WTC11 (cell line): Measurements from ENCODE around the gene CRB2. TPM values are rescaled to one million over a fixed set of nuclear protein-coding genes. Genes with fewer than 3 reads are reported as not detected.

ENCODE experiments used
- ATAC-seq: fragments of 200-7000 bp; cut with Tn5 transposase; 2 replicates; pipeline ENCODE4 v1.10.0; 2021; ENCODE audit warnings: mild to moderate bottlenecking, moderate library complexity
- CTCF ChIA-PET: fragments of 300-600 bp; sonication (Branson Sonifier 250); formaldehyde crosslinking; loops from one replicate; lab custom pipeline; 2021; ENCODE audit warnings: antibody characterized with exemption; lab: Charles Lee
- POLR2A ChIA-PET: fragments of 350-600 bp; sonication (Branson Sonifier 250); formaldehyde crosslinking; loops from one replicate; lab custom pipeline; 2021; ENCODE audit warnings: antibody characterized with exemption; lab: Charles Lee
- DNase-seq: peaks from one replicate; pipeline ENCODE4 v3.0.0; 2021; ENCODE audit warnings: low spot score
- H3K27ac Mint-ChIP-seq: 2 replicates; pipeline ENCODE4 v1.8.0; 2021; ENCODE audit warnings: mixed read lengths
- H3K27me3 Mint-ChIP-seq: 2 replicates; pipeline ENCODE4 v1.8.0; 2021; ENCODE audit warnings: low read depth, mild to moderate bottlenecking, moderate library complexity, mixed read lengths
- H3K36me3 Mint-ChIP-seq: 2 replicates; pipeline ENCODE4 v1.8.0; 2021; ENCODE audit warnings: mixed read lengths
- H3K4me1 Mint-ChIP-seq: 2 replicates; pipeline ENCODE4 v1.8.0; 2022; ENCODE audit warnings: mixed read lengths
- H3K4me3 Mint-ChIP-seq: 2 replicates; pipeline ENCODE4 v1.8.0; 2021; ENCODE audit warnings: mild to moderate bottlenecking, moderate library complexity, mixed read lengths
- H3K9me3 Mint-ChIP-seq: 2 replicates; pipeline ENCODE4 v1.8.0; 2021; ENCODE audit warnings: mixed read lengths
- CDX4 ChIP-seq: fragments of 250-450 bp; sonication (Bioruptor Pico); IDR thresholded peaks from 2 replicates; pipeline ENCODE4 v1.9.0; 2021; ENCODE audit warnings: moderate library complexity, mild to moderate bottlenecking, inconsistent platforms, borderline replicate concordance
- CTCF ChIP-seq: fragments of 200-600 bp; IDR thresholded peaks from 2 replicates; pipeline ENCODE4 v1.8.0; 2022; ENCODE audit warnings: antibody characterized with exemption
- FOXP1 ChIP-seq: sonication (generic); formaldehyde crosslinking; IDR thresholded peaks from 2 replicates; pipeline ENCODE4 v1.8.0; 2022; ENCODE audit warnings: missing genetic modification reagents, mild to moderate bottlenecking, moderate library complexity, borderline replicate concordance
- KAT7 ChIP-seq: sonication (generic); formaldehyde crosslinking; IDR thresholded peaks from 2 replicates; pipeline ENCODE4 v1.8.1; 2023; ENCODE audit warnings: missing genetic modification reagents, mild to moderate bottlenecking, borderline replicate concordance
- MXD4 ChIP-seq: fragments of 250-450 bp; sonication (Bioruptor Pico); IDR thresholded peaks from 2 replicates; pipeline ENCODE4 v1.8.0; 2021; ENCODE audit warnings: mild to moderate bottlenecking, moderate library complexity, borderline replicate concordance
- SMAD4 ChIP-seq: sonication (generic); formaldehyde crosslinking; IDR thresholded peaks from 2 replicates; pipeline ENCODE4 v1.8.0; 2022; ENCODE audit warnings: mild to moderate bottlenecking, missing genetic modification reagents
- TEAD4 ChIP-seq: sonication (generic); formaldehyde crosslinking; IDR thresholded peaks from 2 replicates; pipeline ENCODE4 v1.8.0; 2022; ENCODE audit warnings: mild to moderate bottlenecking, missing genetic modification reagents
- USF1 ChIP-seq: sonication (generic); formaldehyde crosslinking; IDR thresholded peaks from 2 replicates; pipeline ENCODE4 v1.8.0; 2022; ENCODE audit warnings: mild to moderate bottlenecking, missing genetic modification reagents
- ZNF138 ChIP-seq: sonication (generic); formaldehyde crosslinking; conservative IDR thresholded peaks from 2 replicates; pipeline ENCODE4 v1.8.1; 2022; ENCODE audit warnings: mild to moderate bottlenecking, moderate library complexity, missing genetic modification reagents
- ZNF232 ChIP-seq: sonication (generic); formaldehyde crosslinking; IDR thresholded peaks from 2 replicates; pipeline ENCODE4 v1.8.0; 2022; ENCODE audit warnings: mild to moderate bottlenecking, missing genetic modification reagents
- ZNF396 ChIP-seq: fragments of 250-450 bp; sonication (Bioruptor Pico); IDR thresholded peaks from 2 replicates; pipeline ENCODE4 v1.8.0; 2021; ENCODE audit warnings: mild to moderate bottlenecking, moderate library complexity, borderline replicate concordance
- ZNF532 ChIP-seq: fragments of 250-450 bp; sonication (Bioruptor Pico); IDR thresholded peaks from 2 replicates; pipeline ENCODE4 v1.9.0; 2021; ENCODE audit warnings: mild to moderate bottlenecking, borderline replicate concordance
- ZNF671 ChIP-seq: fragments of 250-450 bp; sonication (Bioruptor Pico); IDR thresholded peaks from 2 replicates; pipeline ENCODE4 v1.8.0; 2021; ENCODE audit warnings: mild to moderate bottlenecking
- total RNA-seq: library from RNA; stranded (reverse); gene quantifications from 3 replicates; pipeline ENCODE4 v1.2.3, GENCODE V29; 2021
- TF ChIP-seq, protein P1 (sequence below): sonication (generic); formaldehyde crosslinking; IDR thresholded peaks from 2 replicates; pipeline ENCODE4 v1.8.1; 2022; ENCODE audit warnings: missing genetic modification reagents, borderline replicate concordance
- TF ChIP-seq, protein P2 (sequence below): sonication (generic); formaldehyde crosslinking; IDR thresholded peaks from 2 replicates; pipeline ENCODE4 v1.8.1; 2023; ENCODE audit warnings: mild to moderate bottlenecking, missing genetic modification reagents
- TF ChIP-seq, protein P3 (sequence below): sonication (generic); formaldehyde crosslinking; IDR thresholded peaks from 2 replicates; pipeline ENCODE4 v1.8.1; 2022; ENCODE audit warnings: low read depth, missing genetic modification reagents, borderline replicate concordance

CRB2 gene
- total RNA-seq, 1 experiment from 2014 or later, result 3.5 TPM

DNA sequence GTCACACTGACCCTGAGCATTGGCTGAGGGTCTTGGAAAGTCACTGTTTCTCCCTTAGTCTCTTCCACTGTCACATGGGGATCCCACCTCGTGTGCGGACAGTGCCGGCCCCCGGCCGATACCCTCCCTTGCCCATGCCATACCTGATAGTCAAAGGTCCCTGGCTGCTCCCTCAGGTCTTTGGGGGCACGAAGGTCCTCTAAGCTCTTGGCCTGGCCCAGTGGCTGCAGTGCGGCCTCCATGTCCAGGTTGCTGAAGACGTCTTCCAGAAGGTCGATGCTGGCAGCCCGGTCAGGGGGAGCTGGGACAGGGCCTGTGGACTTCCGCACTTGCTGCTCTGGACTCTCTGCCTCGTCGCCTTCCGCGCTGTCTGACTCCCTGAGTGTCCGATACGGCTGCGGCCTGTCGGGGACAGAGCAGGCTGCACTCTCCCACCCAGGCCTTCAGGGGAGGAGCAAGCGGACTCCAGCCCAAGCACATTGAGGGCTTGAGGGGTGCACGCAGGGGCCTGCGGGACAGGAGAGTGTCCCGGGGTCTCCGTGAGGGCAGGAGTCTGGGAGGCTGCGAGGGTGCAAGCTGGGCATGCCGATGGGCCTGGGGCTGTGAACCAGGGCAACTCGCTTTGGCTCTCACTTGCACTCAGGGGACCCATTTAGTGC lies 27.6 kb downstream of the CRB2 start:
- H3K9me3 Mint-ChIP-seq, result no peaks in the 10 kb centered on the region
- no peak overlapping the region for H3K4me3 Mint-ChIP-seq
- TF ChIP-seq FOXP1 (CRISPR knock-in tag) (no peak), ZNF138 (no peak), MXD4 (CRISPR knock-in tag) (no peak), ZNF396 (no peak), TEAD4 (no peak)
- TF ChIP-seq, protein P1, sequence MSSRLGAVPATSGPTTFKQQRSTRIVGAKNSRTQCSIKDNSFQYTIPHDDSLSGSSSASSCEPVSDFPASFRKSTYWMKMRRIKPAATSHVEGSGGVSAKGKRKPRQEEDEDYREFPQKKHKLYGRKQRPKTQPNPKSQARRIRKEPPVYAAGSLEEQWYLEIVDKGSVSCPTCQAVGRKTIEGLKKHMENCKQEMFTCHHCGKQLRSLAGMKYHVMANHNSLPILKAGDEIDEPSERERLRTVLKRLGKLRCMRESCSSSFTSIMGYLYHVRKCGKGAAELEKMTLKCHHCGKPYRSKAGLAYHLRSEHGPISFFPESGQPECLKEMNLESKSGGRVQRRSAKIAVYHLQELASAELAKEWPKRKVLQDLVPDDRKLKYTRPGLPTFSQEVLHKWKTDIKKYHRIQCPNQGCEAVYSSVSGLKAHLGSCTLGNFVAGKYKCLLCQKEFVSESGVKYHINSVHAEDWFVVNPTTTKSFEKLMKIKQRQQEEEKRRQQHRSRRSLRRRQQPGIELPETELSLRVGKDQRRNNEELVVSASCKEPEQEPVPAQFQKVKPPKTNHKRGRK (CRISPR knock-in tag), result no peak
- no peaks in the 10 kb centered on the region for H3K4me1 Mint-ChIP-seq
- H3K27ac Mint-ChIP-seq, result no peak overlapping the region
- no peaks in the 10 kb centered on the region for H3K36me3 Mint-ChIP-seq
- DNase-seq (no peak), ATAC-seq (no peak)
- POLR2A ChIA-PET, result no interaction called here
- CTCF ChIA-PET, result interaction anchor here (2.7 to 5.3 kb wide), 2 partner anchors 28 to 34 kb away, joined by 14 to 80 read pairs; partner anchors contain the start of gene CRB2
- no peaks in the 10 kb centered on the region for H3K27me3 Mint-ChIP-seq

- Mint-ChIP-seq H3K4me3 (no peak overlapping the region), H3K27ac (no peak overlapping the region), H3K36me3 (no peaks in the 10 kb centered on the region)
- no peak for ATAC-seq
- TF ChIP-seq ZNF232, result no peak
- TF ChIP-seq, all 79 proteins: peak for 0
- no peak for DNase-seq
- POLR2A ChIA-PET, result no interaction called here
- peaks cover 2% of the 10 kb centered on the region for H3K9me3 Mint-ChIP-seq
- H3K4me1 Mint-ChIP-seq, result no peaks in the 10 kb centered on the region
- H3K27me3 Mint-ChIP-seq, result no peaks in the 10 kb centered on the region
- CTCF ChIA-PET, result interaction anchor here (0.6 to 5.3 kb wide), 5 partner anchors 10 to 667 kb away, joined by 3 to 80 read pairs (median 6); partner anchors contain the start of gene CRB2
These were observed 31.7 kb downstream of the CRB2 start for GRCh38 chr9:123387686-123388085.

DNA sequence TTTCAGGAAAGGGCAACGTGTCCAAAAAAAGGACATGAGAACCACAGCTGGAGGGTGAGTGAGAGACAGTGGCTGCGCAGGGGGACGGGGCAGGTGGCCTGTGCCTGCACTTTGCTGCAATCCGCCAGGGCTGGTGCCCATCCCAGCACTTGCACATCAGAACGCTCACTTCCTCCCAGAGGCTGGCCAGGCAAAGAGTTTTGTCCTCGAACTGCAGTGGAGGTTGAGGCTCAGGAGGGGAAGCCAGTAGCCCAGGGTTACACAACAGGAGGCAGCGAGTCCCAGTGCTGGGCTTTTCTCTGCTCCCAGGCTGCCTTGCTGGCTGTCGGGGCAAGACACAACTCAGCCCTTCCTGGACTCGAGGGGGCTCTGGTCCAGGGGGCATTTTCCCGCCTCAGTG lies 33.1 kb downstream of the CRB2 start:
- DNase-seq, result no peak
- Mint-ChIP-seq H3K27ac (no peak overlapping the region), H3K27me3 (no peaks in the 10 kb centered on the region; the same call in 1 of the 2 replicates), H3K4me3 (no peak overlapping the region), H3K9me3 (peaks cover 7% of the 10 kb centered on the region), H3K4me1 (no peaks in the 10 kb centered on the region), H3K36me3 (no peaks in the 10 kb centered on the region)
- ChIA-PET CTCF (interaction anchor here (1.2 kb wide), 2 partner anchors 10 to 39 kb away, joined by 3 to 10 read pairs; no protein-coding TSS in a partner anchor), POLR2A (no interaction called here)
- no peak for ATAC-seq
- no peak for TF ChIP-seq ZNF671 (CRISPR knock-in tag)
- TF ChIP-seq CTCF, result no peak
- TF ChIP-seq ZNF396, result no peak
- TF ChIP-seq, protein P2, sequence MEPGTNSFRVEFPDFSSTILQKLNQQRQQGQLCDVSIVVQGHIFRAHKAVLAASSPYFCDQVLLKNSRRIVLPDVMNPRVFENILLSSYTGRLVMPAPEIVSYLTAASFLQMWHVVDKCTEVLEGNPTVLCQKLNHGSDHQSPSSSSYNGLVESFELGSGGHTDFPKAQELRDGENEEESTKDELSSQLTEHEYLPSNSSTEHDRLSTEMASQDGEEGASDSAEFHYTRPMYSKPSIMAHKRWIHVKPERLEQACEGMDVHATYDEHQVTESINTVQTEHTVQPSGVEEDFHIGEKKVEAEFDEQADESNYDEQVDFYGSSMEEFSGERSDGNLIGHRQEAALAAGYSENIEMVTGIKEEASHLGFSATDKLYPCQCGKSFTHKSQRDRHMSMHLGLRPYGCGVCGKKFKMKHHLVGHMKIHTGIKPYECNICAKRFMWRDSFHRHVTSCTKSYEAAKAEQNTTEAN (CRISPR knock-in tag), result no peak
- TF ChIP-seq, protein P3, sequence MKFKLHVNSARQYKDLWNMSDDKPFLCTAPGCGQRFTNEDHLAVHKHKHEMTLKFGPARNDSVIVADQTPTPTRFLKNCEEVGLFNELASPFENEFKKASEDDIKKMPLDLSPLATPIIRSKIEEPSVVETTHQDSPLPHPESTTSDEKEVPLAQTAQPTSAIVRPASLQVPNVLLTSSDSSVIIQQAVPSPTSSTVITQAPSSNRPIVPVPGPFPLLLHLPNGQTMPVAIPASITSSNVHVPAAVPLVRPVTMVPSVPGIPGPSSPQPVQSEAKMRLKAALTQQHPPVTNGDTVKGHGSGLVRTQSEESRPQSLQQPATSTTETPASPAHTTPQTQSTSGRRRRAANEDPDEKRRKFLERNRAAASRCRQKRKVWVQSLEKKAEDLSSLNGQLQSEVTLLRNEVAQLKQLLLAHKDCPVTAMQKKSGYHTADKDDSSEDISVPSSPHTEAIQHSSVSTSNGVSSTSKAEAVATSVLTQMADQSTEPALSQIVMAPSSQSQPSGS (CRISPR knock-in tag), result no peak
- TF ChIP-seq KAT7 (CRISPR knock-in tag), result no peak
- TF ChIP-seq, protein P1 (CRISPR knock-in tag), result no peak
- TF ChIP-seq ZNF532 (CRISPR knock-in tag), result no peak
- TF ChIP-seq CDX4 (CRISPR knock-in tag), result no peak
- no peak for TF ChIP-seq USF1
- no peak for TF ChIP-seq SMAD4 (CRISPR knock-in tag)
